GM13977 (cell line): ENCODE results near the gene AUTS2.

Experiments
- DNase-seq: peaks from one replicate; pipeline ENCODE4 v3.0.0; 2012; ENCODE audit warnings: low spot score
- in situ Hi-C: fragments of 300-500 bp; cut with MboI; formaldehyde crosslinking; loops from one replicate; pipeline ENCODE4 v1.12.0; 2022; ENCODE audit warnings: low sequenced_read_pairs, low pct_unique_long_range_greater_than_20kb, mixed read lengths, inconsistent platforms; ENCODE audit not compliant: unreplicated experiment
- TF ChIP-seq, protein P1 (sequence below): IDR thresholded peaks from 2 replicates; pipeline ENCODE4 v1.5.1; 2012; ENCODE audit warnings: mild to moderate bottlenecking, control low read depth; ENCODE audit not compliant: insufficient read depth; ENCODE audit errors: extremely low read depth, missing control alignments

The AUTS2 gene

DNA sequence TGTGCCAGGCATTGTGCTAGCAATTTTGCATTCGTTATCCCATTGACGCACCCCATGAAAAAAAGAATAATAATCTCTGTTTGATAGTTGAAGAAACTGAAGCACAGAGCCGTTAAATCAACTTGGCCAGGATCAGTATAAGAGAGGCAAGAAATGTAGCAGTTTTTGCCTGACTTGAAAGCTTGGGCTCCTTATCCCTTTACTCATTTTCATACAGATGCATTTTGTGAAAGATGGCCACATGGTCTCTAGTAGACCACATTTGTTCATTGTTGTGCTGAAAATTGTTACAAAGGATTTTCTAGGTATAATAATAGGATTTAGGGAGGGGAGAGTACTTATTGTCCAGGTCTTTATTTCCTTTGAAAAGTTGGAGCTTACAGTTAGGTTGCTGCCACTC is 14.7 kb downstream of the AUTS2 start:
- TF ChIP-seq, protein P1, sequence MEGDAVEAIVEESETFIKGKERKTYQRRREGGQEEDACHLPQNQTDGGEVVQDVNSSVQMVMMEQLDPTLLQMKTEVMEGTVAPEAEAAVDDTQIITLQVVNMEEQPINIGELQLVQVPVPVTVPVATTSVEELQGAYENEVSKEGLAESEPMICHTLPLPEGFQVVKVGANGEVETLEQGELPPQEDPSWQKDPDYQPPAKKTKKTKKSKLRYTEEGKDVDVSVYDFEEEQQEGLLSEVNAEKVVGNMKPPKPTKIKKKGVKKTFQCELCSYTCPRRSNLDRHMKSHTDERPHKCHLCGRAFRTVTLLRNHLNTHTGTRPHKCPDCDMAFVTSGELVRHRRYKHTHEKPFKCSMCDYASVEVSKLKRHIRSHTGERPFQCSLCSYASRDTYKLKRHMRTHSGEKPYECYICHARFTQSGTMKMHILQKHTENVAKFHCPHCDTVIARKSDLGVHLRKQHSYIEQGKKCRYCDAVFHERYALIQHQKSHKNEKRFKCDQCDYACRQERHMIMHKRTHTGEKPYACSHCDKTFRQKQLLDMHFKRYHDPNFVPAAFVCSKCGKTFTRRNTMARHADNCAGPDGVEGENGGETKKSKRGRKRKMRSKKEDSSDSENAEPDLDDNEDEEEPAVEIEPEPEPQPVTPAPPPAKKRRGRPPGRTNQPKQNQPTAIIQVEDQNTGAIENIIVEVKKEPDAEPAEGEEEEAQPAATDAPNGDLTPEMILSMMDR: no peak
- in situ Hi-C loops: no loop called here
- DNase-seq: no peak

DNA sequence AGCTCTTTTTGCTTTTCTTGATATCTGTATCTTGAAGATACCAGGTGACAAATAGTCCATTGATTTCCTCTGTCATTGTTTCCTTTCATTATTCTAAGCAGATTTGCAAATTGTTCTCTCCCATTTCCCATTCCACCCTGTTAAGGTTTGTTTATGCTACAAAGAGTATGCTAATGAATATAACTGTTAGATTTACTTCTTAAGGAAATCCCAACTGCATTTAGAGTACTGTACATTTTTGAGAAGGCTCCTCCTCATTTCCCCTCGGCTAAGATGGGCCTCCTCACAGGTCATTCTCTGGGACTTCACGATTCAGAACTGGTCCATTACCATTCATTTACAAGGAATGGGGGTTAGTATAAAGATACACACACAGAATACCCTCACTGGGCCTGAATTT is 15.6 kb downstream of the AUTS2 start:
- no peak for DNase-seq
- in situ Hi-C loops: no loop called here
- TF ChIP-seq, protein P1: no peak

DNA sequence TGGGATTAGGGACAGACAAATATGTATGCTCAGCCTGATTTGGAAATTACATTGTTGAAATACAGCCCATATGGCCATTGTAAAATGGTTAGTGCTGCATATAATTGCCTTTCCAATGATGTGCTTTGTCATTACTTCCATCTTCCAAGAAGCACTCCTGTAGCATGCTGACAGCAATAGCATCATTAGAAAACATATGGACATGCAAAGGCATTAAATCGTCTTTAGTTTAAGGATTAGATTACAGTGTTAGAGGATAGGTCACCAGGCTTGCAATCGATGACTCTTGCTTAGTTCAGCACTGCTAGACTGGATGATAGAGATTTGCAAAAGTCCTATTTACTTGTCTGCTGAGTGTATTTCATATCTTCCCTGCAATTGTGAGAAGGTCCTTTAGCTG is 17.4 kb downstream of the AUTS2 start:
- TF ChIP-seq, protein P1: no peak
- no peak for DNase-seq
- in situ Hi-C loops: no loop called here

DNA sequence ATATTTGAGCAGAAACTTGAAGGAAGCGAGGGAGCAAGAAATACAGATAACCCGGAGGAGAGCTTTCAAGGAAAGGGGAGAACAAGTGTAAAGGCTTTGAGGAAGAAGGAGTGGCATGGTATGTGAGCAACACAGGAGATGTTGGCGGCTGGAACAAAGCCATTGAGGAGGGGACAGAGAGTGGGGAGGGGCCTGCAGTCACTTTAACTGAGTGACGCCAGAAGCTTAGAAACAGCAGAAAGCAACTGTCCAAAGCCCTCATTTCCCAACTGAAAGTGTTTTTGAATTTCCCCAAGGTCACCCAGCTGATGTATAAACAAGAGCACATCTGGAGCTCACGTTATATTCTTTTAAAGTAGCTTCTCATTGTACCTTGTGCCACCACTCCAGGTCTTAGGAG is 19.1 kb downstream of the AUTS2 start:
- in situ Hi-C loops: no loop called here
- no peak for DNase-seq
- TF ChIP-seq, protein P1: no peak

DNA sequence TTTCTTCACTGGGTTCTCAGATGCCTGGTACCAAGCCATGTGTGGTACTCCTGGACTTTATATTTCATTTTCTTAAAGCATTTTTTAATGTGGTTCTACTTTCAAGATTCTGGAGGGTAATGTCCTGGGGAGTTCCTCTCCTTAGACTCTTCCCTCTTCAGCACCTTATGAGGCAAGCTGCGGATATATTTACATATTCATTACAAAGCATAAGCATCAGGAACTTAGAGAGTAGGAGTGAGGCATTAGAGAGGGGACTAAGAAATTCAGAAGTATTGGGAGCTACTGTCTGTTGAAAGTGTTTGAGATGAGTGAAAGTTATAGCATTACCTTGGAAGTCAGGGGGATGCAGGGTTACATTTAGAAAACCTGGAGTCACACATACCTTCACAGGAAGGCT is 20.8 kb downstream of the AUTS2 start:
- TF ChIP-seq, protein P1: no peak
- in situ Hi-C loops: no loop called here
- DNase-seq: no peak

DNA sequence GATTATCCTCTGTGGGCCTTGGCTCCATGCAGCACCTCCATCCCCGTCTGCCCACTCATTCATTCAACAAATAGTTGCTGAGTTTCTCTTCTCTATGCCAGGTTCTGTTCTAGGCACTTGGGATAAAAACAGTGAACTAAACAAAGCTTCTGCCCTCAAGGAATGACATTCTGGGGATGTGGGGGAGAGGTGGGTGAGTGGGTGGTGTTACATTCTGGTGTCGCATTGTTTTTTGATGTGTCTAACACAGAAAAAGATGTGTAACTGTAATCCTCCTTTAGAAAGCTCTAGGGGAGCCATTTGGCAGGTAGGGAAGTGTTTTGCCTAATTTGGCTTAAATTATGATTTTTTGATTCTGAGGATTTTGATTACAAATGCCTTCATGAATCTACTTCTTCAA is 21.4 kb downstream of the AUTS2 start:
- TF ChIP-seq, protein P1: no peak
- in situ Hi-C loops: no loop called here
- no peak for DNase-seq

DNA sequence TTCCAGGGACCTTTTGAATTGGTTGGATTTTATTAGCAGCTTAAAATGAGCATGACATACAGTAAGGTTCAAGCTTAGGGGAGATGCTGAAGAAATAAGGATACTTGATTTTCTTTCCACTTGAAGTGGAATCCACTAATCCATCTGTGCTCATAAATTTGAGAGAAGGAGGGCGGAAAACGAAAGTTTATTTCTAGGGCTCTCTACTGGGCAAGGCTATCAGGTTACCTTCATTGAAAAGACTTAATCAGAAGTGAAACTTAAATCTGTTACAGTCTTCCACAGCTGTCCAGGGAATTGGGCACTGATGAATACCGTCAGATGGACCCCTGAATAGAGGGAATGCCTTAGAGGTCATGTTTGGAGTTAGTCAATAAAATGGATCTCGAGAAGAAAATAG is 21.8 kb downstream of the AUTS2 start:
- in situ Hi-C loops: no loop called here
- TF ChIP-seq, protein P1: no peak
- DNase-seq: no peak
